Measurements from ENCODE around the gene UBE2G2. TPM values are rescaled to one million over a fixed set of nuclear protein-coding genes. Genes with fewer than 3 reads are reported as not detected.

Gene UBE2G2
- total and polyA plus RNA-seq, 7 experiments from 2014 or later = 50.7 to 150 (median 118) TPM

DNA sequence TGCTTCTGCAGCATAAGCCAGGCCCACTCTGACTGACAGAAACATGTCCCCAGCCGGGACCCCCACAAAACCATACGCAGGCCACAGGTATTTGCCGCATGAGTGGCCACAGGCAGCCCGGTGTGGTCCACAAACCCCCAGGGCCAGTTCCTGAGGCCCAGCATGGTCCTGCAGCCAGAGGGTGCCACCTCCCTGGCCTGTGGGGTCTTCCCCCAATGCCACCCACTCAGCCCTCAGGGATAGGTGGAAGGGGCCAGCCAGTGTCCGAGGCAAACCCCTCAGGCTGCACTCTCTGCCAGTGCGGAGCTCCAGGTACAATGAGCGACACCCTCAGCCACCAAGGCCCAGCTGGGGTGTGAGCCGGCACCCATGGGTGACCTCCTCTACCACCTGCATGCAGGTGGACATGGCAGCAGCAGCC, 43.5 kb downstream of the UBE2G2 start:
- no peaks in the 10 kb centered on the region for H3K27me3 Mint-ChIP-seq
- intact Hi-C loops (cut with micrococcal nuclease) = no loop called here
- no peak for DNase-seq
- CTCF ChIA-PET = no interaction called here
- H3K4me1 ChIP-seq (ENCODE audit: control insufficient read depth in 2 of 2, insufficient read depth in 2 of 2, low read length in 2 of 2) = no peaks in the 10 kb centered on the region
- peaks cover 0 to 4% (median 0%) of the 10 kb centered on the region in 11 donors for H3K9me3 Mint-ChIP-seq
- no peaks in the 10 kb centered on the region for H3K9me3 ChIP-seq (ENCODE audit: control insufficient read depth in 2 of 3, low read length in 3 of 3)
- no peak overlapping the region for H3K27ac ChIP-seq (ENCODE audit: low read depth, low read length)
- no peak overlapping the region for H3K4me3 Mint-ChIP-seq
- H3K36me3 ChIP-seq (ENCODE audit: control insufficient read depth in 2 of 3, insufficient read depth in 3 of 3, low read length in 3 of 3) = no peaks in the 10 kb centered on the region
- peak overlapping the region in 1 of 9 donors; percentile 55 for H3K27ac Mint-ChIP-seq
- peaks cover 0 to 6% (median 5%) of the 10 kb centered on the region in 7 donors for H3K4me1 Mint-ChIP-seq
- H3K36me3 Mint-ChIP-seq = peaks cover 0 to 6% (median 0%) of the 10 kb centered on the region in 5 donors
- POLR2A ChIA-PET = no interaction called here
- no peaks in the 10 kb centered on the region for H3K27me3 ChIP-seq (ENCODE audit: control insufficient read depth in 2 of 2, insufficient read depth in 2 of 2, low read length in 2 of 2)
- H3K4me3 ChIP-seq (ENCODE audit: low read length) = no peak overlapping the region
- no peak for ATAC-seq

DNA sequence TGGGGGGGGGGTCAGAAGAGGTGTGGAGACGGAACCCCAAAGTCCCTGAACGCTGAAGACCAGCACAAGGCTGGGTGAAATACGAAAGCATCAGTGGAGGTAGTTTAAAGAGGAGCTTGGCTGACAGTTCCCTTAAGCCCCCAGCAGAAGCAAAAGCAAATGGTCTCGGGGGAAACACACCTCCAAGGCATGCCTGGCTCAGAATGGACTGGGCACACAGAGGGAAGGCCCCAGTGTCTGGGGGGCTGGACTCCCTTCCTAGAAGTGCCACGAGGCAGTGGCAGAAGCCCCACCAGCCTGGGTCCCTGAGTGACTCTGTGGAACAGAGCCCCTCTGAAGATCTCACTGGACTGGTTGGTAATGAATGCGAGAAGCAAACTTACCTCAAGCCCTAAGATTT, 43.9 kb downstream of the UBE2G2 start:
- intact Hi-C loops (cut with micrococcal nuclease) = no loop called here
- POLR2A ChIA-PET = no interaction called here

DNA sequence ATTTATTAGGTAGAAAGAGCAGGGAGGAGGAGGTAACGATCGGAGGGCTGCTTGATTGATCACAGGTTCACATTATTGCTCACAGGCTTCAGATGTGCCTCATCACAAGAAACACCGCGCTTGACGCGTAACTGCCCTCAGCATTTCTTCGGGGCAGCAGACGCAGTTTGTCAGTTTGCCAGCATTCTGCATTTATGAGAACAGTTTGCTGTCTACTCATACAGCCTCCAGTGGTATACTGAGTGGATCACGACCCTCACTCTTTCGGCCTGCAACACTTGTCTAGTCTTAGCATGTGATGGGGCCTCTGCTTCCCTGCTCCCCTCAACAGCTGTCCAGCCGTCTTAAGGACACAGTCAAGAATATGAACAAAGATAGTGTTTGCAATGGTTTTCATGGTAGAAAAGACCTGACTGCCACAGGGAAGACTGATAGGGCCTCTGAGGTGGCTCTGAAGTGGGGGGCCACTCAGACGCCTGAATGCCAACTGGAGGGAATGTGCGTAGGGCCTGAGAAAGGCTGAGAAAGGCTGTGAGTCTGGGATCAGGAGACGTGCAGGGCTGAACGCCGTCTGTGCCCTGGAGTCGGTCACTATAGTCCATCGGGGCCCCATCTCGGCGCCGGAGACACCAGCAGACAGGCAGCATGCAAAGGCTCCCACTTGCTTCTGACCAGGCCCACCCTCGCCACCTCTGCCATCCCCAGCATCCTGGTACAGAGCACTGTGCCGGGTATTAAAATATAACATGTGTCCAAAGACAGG, 45.0 kb downstream of the UBE2G2 start:
- intact Hi-C loops (cut with micrococcal nuclease) = no loop called here
- peaks cover 0 to 6% (median 4%) of the 10 kb centered on the region in 7 donors for H3K4me1 Mint-ChIP-seq
- H3K36me3 Mint-ChIP-seq = peaks cover 0 to 6% (median 0%) of the 10 kb centered on the region in 5 donors
- Histone ChIP-seq H3K27ac (ENCODE audit: low read depth, low read length) (no peak overlapping the region), H3K4me3 (ENCODE audit: low read length) (no peak overlapping the region), H3K9me3 (ENCODE audit: control insufficient read depth in 2 of 3, low read length in 3 of 3) (no peaks in the 10 kb centered on the region), H3K4me1 (ENCODE audit: control insufficient read depth in 2 of 2, insufficient read depth in 2 of 2, low read length in 2 of 2) (no peaks in the 10 kb centered on the region), H3K27me3 (ENCODE audit: control insufficient read depth in 2 of 2, insufficient read depth in 2 of 2, low read length in 2 of 2) (no peaks in the 10 kb centered on the region), H3K36me3 (ENCODE audit: control insufficient read depth in 2 of 3, insufficient read depth in 3 of 3, low read length in 3 of 3) (no peaks in the 10 kb centered on the region)
- H3K27me3 Mint-ChIP-seq = no peaks in the 10 kb centered on the region
- H3K4me3 Mint-ChIP-seq = peak overlapping the region in 1 of 10 donors; percentile 35
- ChIA-PET CTCF (no interaction called here), POLR2A (no interaction called here)
- no peak overlapping the region for H3K27ac Mint-ChIP-seq
- H3K9me3 Mint-ChIP-seq = peaks cover 0 to 4% (median 0%) of the 10 kb centered on the region in 11 donors
- ATAC-seq (no peak), DNase-seq (no peak)

More for the DNA sequence above, 43.9 kb downstream of the UBE2G2 start:
- Histone ChIP-seq H3K4me1 (ENCODE audit: control insufficient read depth in 2 of 2, insufficient read depth in 2 of 2, low read length in 2 of 2) (no peaks in the 10 kb centered on the region), H3K27me3 (ENCODE audit: control insufficient read depth in 2 of 2, insufficient read depth in 2 of 2, low read length in 2 of 2) (no peaks in the 10 kb centered on the region), H3K36me3 (ENCODE audit: control insufficient read depth in 2 of 3, insufficient read depth in 3 of 3, low read length in 3 of 3) (no peaks in the 10 kb centered on the region), H3K9me3 (ENCODE audit: control insufficient read depth in 2 of 3, low read length in 3 of 3) (no peaks in the 10 kb centered on the region), H3K27ac (ENCODE audit: low read depth, low read length) (no peak overlapping the region), H3K4me3 (ENCODE audit: low read length) (no peak overlapping the region)
- H3K4me1 Mint-ChIP-seq = peaks cover 0 to 6% (median 5%) of the 10 kb centered on the region in 7 donors
- H3K9me3 Mint-ChIP-seq = peaks cover 0 to 4% (median 0%) of the 10 kb centered on the region in 11 donors
- H3K27me3 Mint-ChIP-seq = no peaks in the 10 kb centered on the region
- ATAC-seq (no peak), DNase-seq (no peak)
- peak overlapping the region in 1 of 9 donors; percentile 55 for H3K27ac Mint-ChIP-seq
- CTCF ChIA-PET = no interaction called here
- H3K4me3 Mint-ChIP-seq = no peak overlapping the region
- H3K36me3 Mint-ChIP-seq = peaks cover 0 to 6% (median 0%) of the 10 kb centered on the region in 5 donors

DNA sequence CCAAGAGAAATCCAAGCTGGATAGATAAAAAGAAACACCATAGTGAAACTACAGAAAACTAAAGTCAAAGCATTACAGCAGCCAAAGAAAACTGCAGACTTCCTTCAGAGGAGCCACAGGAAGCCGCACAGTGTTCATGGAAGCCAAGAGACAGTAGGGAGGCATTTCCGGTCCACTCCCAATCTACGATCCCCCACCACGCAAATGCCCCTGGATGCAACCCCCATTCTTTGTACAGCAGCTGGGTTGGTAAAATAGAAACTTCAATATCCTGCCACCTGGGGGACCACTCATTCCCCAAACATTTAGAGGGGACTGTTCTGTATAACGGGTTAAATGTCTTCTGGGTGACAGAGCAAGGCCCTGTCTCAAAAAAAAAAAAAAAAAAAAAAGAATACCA, 46.4 kb downstream of the UBE2G2 start:
- H3K36me3 Mint-ChIP-seq = peaks cover 0 to 6% (median 0%) of the 10 kb centered on the region in 5 donors
- Histone ChIP-seq H3K9me3 (ENCODE audit: control insufficient read depth in 2 of 3, low read length in 3 of 3) (no peaks in the 10 kb centered on the region), H3K4me3 (ENCODE audit: low read length) (no peak overlapping the region), H3K4me1 (ENCODE audit: control insufficient read depth in 2 of 2, insufficient read depth in 2 of 2, low read length in 2 of 2) (no peaks in the 10 kb centered on the region), H3K36me3 (ENCODE audit: control insufficient read depth in 2 of 3, insufficient read depth in 3 of 3, low read length in 3 of 3) (no peaks in the 10 kb centered on the region), H3K27me3 (ENCODE audit: control insufficient read depth in 2 of 2, insufficient read depth in 2 of 2, low read length in 2 of 2) (no peaks in the 10 kb centered on the region), H3K27ac (ENCODE audit: low read depth, low read length) (no peak overlapping the region)
- ChIA-PET CTCF (no interaction called here), POLR2A (interaction anchor here (0.6 kb wide), 1 partner anchor 348 kb away, joined by 6 read pairs; no protein-coding TSS in a partner anchor)
- intact Hi-C loops (cut with micrococcal nuclease) = no loop called here
- H3K4me1 Mint-ChIP-seq = peaks cover 0 to 2% (median 0%) of the 10 kb centered on the region in 7 donors
- H3K27ac Mint-ChIP-seq = no peak overlapping the region
- H3K27me3 Mint-ChIP-seq = peaks cover 4 to 6% (median 5%) of the 10 kb centered on the region in 5 donors
- no peak overlapping the region for H3K4me3 Mint-ChIP-seq
- peaks cover 0 to 4% (median 0%) of the 10 kb centered on the region in 11 donors for H3K9me3 Mint-ChIP-seq
- ATAC-seq (no peak), DNase-seq (peak in 1 of 9 donors; percentile 18)

DNA sequence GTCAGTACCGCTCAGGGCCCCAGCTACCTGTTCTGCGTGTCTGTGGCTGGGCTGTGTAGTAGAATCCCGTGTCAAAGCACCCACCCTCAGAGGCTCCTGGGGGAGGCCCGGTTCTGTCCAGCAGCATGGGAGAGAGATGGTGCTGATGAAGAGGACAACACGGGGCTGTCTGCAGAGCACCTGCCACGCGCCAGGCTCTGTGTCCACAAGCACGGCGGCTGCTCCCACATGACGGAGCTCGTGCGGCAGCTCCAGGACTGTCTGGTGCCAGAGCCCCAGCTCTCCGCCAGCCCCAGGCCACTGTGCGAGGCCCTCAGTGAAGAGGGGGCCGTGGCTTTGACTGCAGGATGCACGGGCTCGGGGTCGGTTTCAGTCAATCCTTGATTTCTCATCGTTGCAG, 48.3 kb downstream of the UBE2G2 start:
- Histone ChIP-seq H3K4me1 (ENCODE audit: control insufficient read depth in 2 of 2, insufficient read depth in 2 of 2, low read length in 2 of 2) (no peaks in the 10 kb centered on the region), H3K4me3 (ENCODE audit: low read length) (no peak overlapping the region), H3K36me3 (ENCODE audit: control insufficient read depth in 2 of 3, insufficient read depth in 3 of 3, low read length in 3 of 3) (no peaks in the 10 kb centered on the region), H3K27ac (ENCODE audit: low read depth, low read length) (no peak overlapping the region), H3K27me3 (ENCODE audit: control insufficient read depth in 2 of 2, insufficient read depth in 2 of 2, low read length in 2 of 2) (no peaks in the 10 kb centered on the region), H3K9me3 (ENCODE audit: control insufficient read depth in 2 of 3, low read length in 3 of 3) (no peaks in the 10 kb centered on the region)
- ATAC-seq = no peak
- no peak overlapping the region for H3K27ac Mint-ChIP-seq
- POLR2A ChIA-PET = no interaction called here
- CTCF ChIA-PET = no interaction called here
- no peak overlapping the region for H3K4me3 Mint-ChIP-seq
- intact Hi-C loops (cut with micrococcal nuclease) = no loop called here
- peaks cover 0 to 2% (median 0%) of the 10 kb centered on the region in 7 donors for H3K4me1 Mint-ChIP-seq
- DNase-seq = no peak
- peaks cover 0 to 6% (median 0%) of the 10 kb centered on the region in 5 donors for H3K36me3 Mint-ChIP-seq
- peaks cover 0 to 4% (median 0%) of the 10 kb centered on the region in 11 donors for H3K9me3 Mint-ChIP-seq
- H3K27me3 Mint-ChIP-seq = peaks cover 4 to 8% (median 6%) of the 10 kb centered on the region in 5 donors

DNA sequence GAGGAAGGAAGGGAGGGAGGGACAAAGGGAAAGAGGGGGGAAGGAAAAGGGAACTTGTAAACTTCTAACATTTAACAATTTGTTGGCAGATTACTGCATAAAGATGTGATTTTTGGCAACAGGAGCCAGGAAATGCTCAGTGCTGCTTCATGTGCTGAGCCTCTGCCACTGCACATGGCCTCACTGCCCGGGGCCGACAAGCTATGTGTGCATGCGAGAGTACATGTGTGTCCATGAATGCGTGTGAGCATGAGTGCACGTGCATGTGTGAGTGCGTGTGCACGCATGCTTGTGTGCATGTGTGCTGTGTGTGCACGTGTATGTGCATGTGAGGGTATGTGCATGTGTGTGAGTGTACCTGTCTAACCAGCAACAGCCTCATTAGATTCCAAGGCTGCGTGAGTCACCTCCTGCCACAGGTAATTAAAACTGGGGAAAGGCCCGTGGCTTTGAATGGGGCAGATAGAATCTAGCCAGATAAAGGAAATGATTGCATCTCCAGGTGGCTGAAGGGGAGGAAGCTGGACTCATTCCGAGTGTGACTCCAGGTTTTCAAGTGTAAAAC, 48.9 kb downstream of the UBE2G2 start:
- DNase-seq (no peak), ATAC-seq (no peak)
- Histone ChIP-seq H3K36me3 (ENCODE audit: control insufficient read depth in 2 of 3, insufficient read depth in 3 of 3, low read length in 3 of 3) (no peaks in the 10 kb centered on the region), H3K9me3 (ENCODE audit: control insufficient read depth in 2 of 3, low read length in 3 of 3) (no peaks in the 10 kb centered on the region), H3K27me3 (ENCODE audit: control insufficient read depth in 2 of 2, insufficient read depth in 2 of 2, low read length in 2 of 2) (no peaks in the 10 kb centered on the region), H3K4me3 (ENCODE audit: low read length) (no peak overlapping the region), H3K4me1 (ENCODE audit: control insufficient read depth in 2 of 2, insufficient read depth in 2 of 2, low read length in 2 of 2) (no peaks in the 10 kb centered on the region), H3K27ac (ENCODE audit: low read depth, low read length) (no peak overlapping the region)
- Mint-ChIP-seq H3K36me3 (peaks cover 0 to 6% (median 0%) of the 10 kb centered on the region in 5 donors), H3K9me3 (peaks cover 0 to 4% (median 0%) of the 10 kb centered on the region in 11 donors), H3K4me3 (no peak overlapping the region), H3K27me3 (peaks cover 4 to 10% (median 6%) of the 10 kb centered on the region in 5 donors), H3K4me1 (peaks cover 0 to 2% (median 0%) of the 10 kb centered on the region in 7 donors), H3K27ac (peak overlapping the region in 1 of 9 donors; percentile 41)
- POLR2A ChIA-PET = no interaction called here
- intact Hi-C loops (cut with micrococcal nuclease) = no loop called here
- CTCF ChIA-PET = no interaction called here

All from naive thymus-derived CD4-positive, alpha-beta T cell (primary cell).